Spleen (tissue), 11 donors: ENCODE measurements around the gene EPN2. TPM values are rescaled to one million over a fixed set of nuclear protein-coding genes. Genes with fewer than 3 reads are reported as not detected.

Source experiments
- DNase-seq: peaks from one replicate; pipeline ENCODE4 v3.0.0-alpha.2; 2020
- H3K27ac ChIP-seq, 8 donors: fragments of 200-600 bp; sonication (generic) in 7 of 8; 1 replicate in 4 of 8; 2 replicates in 4 of 8; pipeline versions ENCODE4 v1.5.0 to v1.8.0; 2016 to 2021; ENCODE audit warnings: inconsistent platforms in 4 of 8, mild to moderate bottlenecking in 4 of 8, moderate library complexity in 1 of 8
- H3K27me3 ChIP-seq, 7 donors: fragments of 200-600 bp; sonication (generic) in 6 of 7; replicated peaks in 1 of 7; 1 replicate in 4 of 7; 2 replicates in 3 of 7; pipeline versions ENCODE4 v1.5.0 to v1.8.0; 2016 to 2021; ENCODE audit warnings: inconsistent platforms in 3 of 7, mild to moderate bottlenecking in 1 of 7
- H3K36me3 ChIP-seq, 6 donors: fragments of 200-600 bp; sonication (generic) in 5 of 6; 1 replicate in 4 of 6; 2 replicates in 2 of 6; pipeline versions ENCODE4 v1.5.0 to v1.8.0; 2016 to 2021; ENCODE audit warnings: inconsistent platforms in 2 of 6
- H3K4me1 ChIP-seq, 6 donors: fragments of 200-600 bp; sonication (generic) in 5 of 6; 1 replicate in 3 of 6; 2 replicates in 3 of 6; pipeline versions ENCODE4 v1.5.0 to v1.8.0; 2016 to 2021; ENCODE audit warnings: inconsistent platforms in 3 of 6
- H3K4me3 ChIP-seq, 8 donors: fragments of 200-600 bp; sonication (generic) in 7 of 8; 1 replicate in 4 of 8; 2 replicates in 4 of 8; pipeline versions ENCODE4 v1.5.0 to v1.8.0; 2016 to 2021; ENCODE audit warnings: inconsistent platforms in 4 of 8, mild to moderate bottlenecking in 4 of 8, moderate library complexity in 2 of 8
- H3K9me3 ChIP-seq, 8 donors: fragments of 200-600 bp; sonication (generic) in 7 of 8; 1 replicate in 4 of 8; 2 replicates in 4 of 8; pipeline versions ENCODE4 v1.5.0 to v1.8.0; 2016 to 2021; ENCODE audit warnings: inconsistent platforms in 4 of 8
- CTCF ChIP-seq, 11 experiments: fragments of 200-600 bp in 7 of 11; fragments of 450-650 bp in 4 of 11; sonication (generic) in 4 of 11; IDR thresholded peaks in 8 of 11; conservative IDR thresholded peaks in 3 of 11; 1 replicate in 7 of 11; 2 replicates in 4 of 11; pipeline versions ENCODE4 v1.4.0 to v1.8.0; 2016 to 2021; ENCODE audit warnings: antibody characterized with exemption in 11 of 11, inconsistent platforms in 4 of 11, mild to moderate bottlenecking in 1 of 11
- POLR2A ChIP-seq, 3 donors: fragments of 450-650 bp; IDR thresholded peaks; one replicate each; pipeline ENCODE4 v1.5.1; 2017; ENCODE audit warnings: antibody characterized with exemption in 3 of 3, mild to moderate bottlenecking in 1 of 3
- POLR2AphosphoS5 ChIP-seq, 3 donors: sonication (generic); formaldehyde crosslinking; IDR thresholded peaks; one replicate each; pipeline ENCODE4 v1.5.1; 2017; ENCODE audit warnings: antibody characterized with exemption in 3 of 3
- WGBS, 5 donors: extraction: QIAGEN DNeasy Blood & Tissue Kit in 3 of 5; methylation state at CpG; one replicate each; pipeline versions ENCODE4 v1.1.5 to v1.1.7; 2013 to 2018; 5-methylcytosine and 5-hydroxymethylcytosine counted together
- intact Hi-C: fragments of 100-400 bp; cut with DNase I; formaldehyde crosslinking; loops from one replicate; pipeline ENCODE4 v1.15.0; 2023; ENCODE audit warnings: low total_unique reads
- polyA plus RNA-seq, 3 donors: library from polyadenylated mRNA; stranded (reverse); fragments of 200-250 nt; gene quantifications; one replicate each; pipeline ENCODE4 v1.2.1, GENCODE V29; 2013
- total RNA-seq, 7 donors: library from RNA; depleted of rRNA in 3 of 7; stranded (reverse); fragments of >200 nt in 3 of 7; fragmentation: NEBNext Ultra II Directional in 4 of 7; extraction: Animal tissue kit (Norgen Biotek cat#: 25700) in 4 of 7; gene quantifications; one replicate each; pipeline versions ENCODE4 v1.1.0 to v1.2.1, GENCODE V29; 2016 to 2021
- donor health status: healthy with polysubstance abuse.
- donor health status: DM: no; HTN: no; CAD: no; lungs with moderate emphysema.
- donor health status: DM: no; HTN: no; CAD: no.
- donor health status: Bipolar disorder and iron deficiency.
- donor health status: healthy.
- donor health status: DM: no; HTN: no; CAD: no.
- donor health status: DM: yes; HTN: yes; CAD: no.

Gene EPN2
- total and polyA plus RNA-seq, 10 donors, result 5.4 to 59.6 (median 31.5) TPM

GRCh38 chr17:19284005-19284959 is 47.1 kb downstream of the EPN2 start:
- 27 to 48% (median 31%) methylated on average over 3 of the region's 3 CpGs for WGBS, 5 donors

GRCh38 chr17:19285213-19285900 is 48.2 kb downstream of the EPN2 start:
- intact Hi-C loops, result no loop called here
- Histone ChIP-seq H3K27ac (peak overlapping the region in 4 of 8 donors; percentile 38 to 79 (median 53)), H3K4me1 (peaks cover 18 to 43% (median 28%) of the 10 kb centered on the region in 6 donors), H3K36me3 (peaks cover 0 to 39% (median 0%) of the 10 kb centered on the region in 6 donors), H3K27me3 (peaks cover 0 to 14% (median 0%) of the 10 kb centered on the region in 7 donors), H3K4me3 (no peak overlapping the region), H3K9me3 (no peaks in the 10 kb centered on the region)
- DNase-seq, result peak; percentile 74
- TF ChIP-seq CTCF (IDR thresholded peaks at IDR 0.05 in 8 of 11, conservative IDR thresholded peaks at IDR 0.05 in 3 of 11), result no peak
- TF ChIP-seq POLR2AphosphoS5 (IDR thresholded peaks at IDR 0.05), result no peak
- no peak for TF ChIP-seq POLR2A (IDR thresholded peaks at IDR 0.05)
- 90 to 96% (median 93%) methylated on average over 8 to 21 of the region's 21 CpGs for WGBS, 5 donors

More at GRCh38 chr17:19284005-19284959, 47.1 kb downstream of the EPN2 start:
- peak overlapping the region in 1 of 8 donors; percentile 15 for H3K4me3 ChIP-seq
- H3K9me3 ChIP-seq, result no peaks in the 10 kb centered on the region
- peaks cover 18 to 36% (median 27%) of the 10 kb centered on the region in 6 donors for H3K4me1 ChIP-seq
- peak overlapping the region in 6 of 8 donors; percentile 38 to 79 (median 50) for H3K27ac ChIP-seq
- peaks cover 0 to 39% (median 0%) of the 10 kb centered on the region in 6 donors for H3K36me3 ChIP-seq
- TF ChIP-seq POLR2AphosphoS5 (IDR thresholded peaks at IDR 0.05), result no peak
- no peak for TF ChIP-seq POLR2A (IDR thresholded peaks at IDR 0.05)
- no peak for TF ChIP-seq CTCF (IDR thresholded peaks at IDR 0.05 in 8 of 11, conservative IDR thresholded peaks at IDR 0.05 in 3 of 11)
- H3K27me3 ChIP-seq, result peaks cover 0 to 8% (median 0%) of the 10 kb centered on the region in 7 donors
- intact Hi-C loops, result no loop called here
- DNase-seq, result peak; percentile 21

GRCh38 chr17:19286751-19287341 is 49.7 kb downstream of the EPN2 start:
- Histone ChIP-seq H3K9me3 (no peaks in the 10 kb centered on the region), H3K27me3 (peaks cover 0 to 15% (median 0%) of the 10 kb centered on the region in 7 donors), H3K4me3 (no peak overlapping the region), H3K36me3 (peaks cover 0 to 39% (median 0%) of the 10 kb centered on the region in 6 donors), H3K4me1 (peaks cover 18 to 51% (median 31%) of the 10 kb centered on the region in 6 donors), H3K27ac (no peak overlapping the region)
- DNase-seq, result peak; percentile 58
- TF ChIP-seq CTCF (IDR thresholded peaks at IDR 0.05 in 8 of 11, conservative IDR thresholded peaks at IDR 0.05 in 3 of 11), result no peak
- TF ChIP-seq POLR2A (IDR thresholded peaks at IDR 0.05), result no peak
- no peak for TF ChIP-seq POLR2AphosphoS5 (IDR thresholded peaks at IDR 0.05)
- intact Hi-C loops, result no loop called here
- WGBS, 5 donors, result 87 to 95% (median 92%) methylated on average over 11 of the region's 11 CpGs
